Dermis microvascular lymphatic vessel endothelial cell (primary cell): ENCODE measurements around the gene TRPM2. TPM values are rescaled to one million over a fixed set of nuclear protein-coding genes. Genes with fewer than 3 reads are reported as not detected.

ENCODE experiments used
- DNase-seq, 2 donors: peaks; one replicate each; pipeline versions ENCODE4 v3.0.0 to v3.0.0-alpha.2; 2010; ENCODE audit warnings: low read depth in 2 of 2
- total RNA-seq: library from RNA; depleted of rRNA; stranded (reverse); fragments of >200 nt; gene quantifications from 2 replicates; pipeline ENCODE4 v1.2.1, GENCODE V29; 2014

TRPM2 gene
- total RNA-seq, 1 donor from 2014 or later, result 0.39 TPM

- no peak for DNase-seq
These were observed 90.5 kb downstream of the TRPM2 start for GRCh38 chr21:44443891-44444285.

DNA sequence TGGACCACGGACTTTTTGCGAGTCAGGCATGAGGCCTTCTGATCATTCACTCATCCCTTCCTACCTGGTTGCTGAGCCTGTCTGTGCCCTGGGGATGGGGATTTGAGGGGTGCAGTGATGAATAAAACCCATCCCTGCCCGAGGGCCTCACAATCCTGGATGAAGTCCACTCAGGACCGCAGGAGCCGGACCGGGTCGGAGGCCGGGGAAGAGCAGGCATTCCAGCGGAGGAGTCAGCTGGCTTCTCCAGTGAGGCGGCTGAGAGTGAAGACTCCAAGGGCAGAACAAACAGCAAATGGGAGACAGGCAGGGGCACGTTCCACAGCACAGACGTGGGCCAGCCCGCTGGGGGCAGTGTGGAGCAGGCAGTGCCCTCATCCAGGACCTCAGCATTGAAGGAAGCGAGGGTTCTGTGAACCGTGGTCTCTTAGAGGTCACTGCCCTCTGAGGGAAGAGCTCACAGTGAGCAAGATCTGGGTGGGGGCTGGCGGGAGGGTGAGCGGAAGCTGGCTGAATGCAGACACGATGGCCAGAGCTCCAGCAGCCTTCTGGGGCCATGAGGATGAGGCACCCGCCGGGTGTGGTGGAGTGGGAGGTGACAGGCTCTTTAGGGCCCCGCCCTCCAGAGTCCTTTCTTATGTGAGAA, 91.0 kb downstream of the TRPM2 start:
- DNase-seq, result no peak

GRCh38 chr21:44445145-44445812, 91.9 kb downstream of the TRPM2 start:
- no peak for DNase-seq

DNA sequence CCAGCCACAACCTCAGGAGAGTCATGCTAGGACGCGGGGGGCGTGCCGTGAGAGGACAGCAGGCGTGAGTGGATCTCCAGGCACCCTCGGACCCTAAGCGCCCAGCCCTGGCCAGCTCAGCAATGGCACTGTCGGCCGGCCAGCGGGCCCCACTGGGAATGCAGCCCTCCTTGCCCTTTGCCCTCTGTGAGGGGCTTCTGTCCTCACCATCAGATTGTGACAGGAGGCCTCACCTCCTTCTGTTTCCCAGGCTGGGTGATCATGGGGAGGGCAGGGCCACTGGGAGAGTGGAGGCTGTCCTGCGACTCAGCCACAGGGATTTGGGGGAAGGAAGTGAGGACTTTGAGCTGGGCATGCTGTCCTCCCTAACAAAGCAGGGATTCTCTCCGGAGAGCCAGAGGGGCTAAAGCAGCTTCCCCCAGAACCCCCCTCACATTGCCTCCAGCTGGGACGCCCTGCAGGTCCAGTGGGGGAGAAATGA, 95.3 kb downstream of the TRPM2 start:
- no peak for DNase-seq

DNA sequence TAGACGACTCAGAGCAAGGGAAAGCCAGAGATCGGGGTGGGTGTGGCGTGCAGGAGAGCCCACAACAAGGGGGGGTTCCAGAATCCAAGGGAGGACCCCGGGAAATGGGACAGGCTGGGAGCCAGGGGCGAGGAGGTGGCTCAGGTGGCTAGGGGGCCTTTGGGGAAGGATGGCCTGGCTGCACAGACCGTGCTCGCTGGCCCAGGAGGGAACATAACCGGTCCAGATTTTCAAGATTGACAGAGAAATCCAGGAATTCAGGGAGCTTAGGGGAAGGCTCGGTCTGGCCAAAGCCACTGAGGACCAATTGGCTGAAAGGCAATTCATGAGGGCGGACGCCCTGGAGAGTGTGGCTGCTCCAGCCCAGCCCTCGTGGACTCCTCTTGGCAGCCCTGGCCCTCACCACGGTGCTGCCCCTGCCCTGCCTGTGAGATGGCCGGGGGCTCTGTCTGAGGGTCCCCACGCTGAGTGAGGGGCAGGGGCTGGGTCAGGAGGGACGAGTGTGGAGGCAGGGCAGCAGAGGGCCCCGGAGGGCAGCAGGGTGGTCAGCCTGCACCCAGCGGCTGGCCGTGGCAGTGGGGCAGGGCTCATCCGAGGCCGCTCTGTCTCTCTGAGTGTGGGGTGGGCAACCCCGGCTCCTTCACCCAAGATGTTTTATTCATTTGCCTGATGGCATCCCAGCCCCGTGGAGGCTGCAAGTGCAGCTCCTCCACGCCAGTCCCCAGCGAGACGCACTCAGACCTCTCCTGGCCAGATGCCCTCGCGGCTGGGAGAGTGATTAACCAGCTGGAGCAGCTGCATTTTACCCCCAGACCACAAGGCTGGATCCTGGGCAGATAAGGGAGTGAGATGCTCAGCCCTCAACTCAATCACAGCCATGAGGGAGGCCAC, 96.3 kb downstream of the TRPM2 start:
- DNase-seq, result no peak

- DNase-seq, result no peak
These were observed 97.0 kb downstream of the TRPM2 start for GRCh38 chr21:44450402-44450801.

DNA sequence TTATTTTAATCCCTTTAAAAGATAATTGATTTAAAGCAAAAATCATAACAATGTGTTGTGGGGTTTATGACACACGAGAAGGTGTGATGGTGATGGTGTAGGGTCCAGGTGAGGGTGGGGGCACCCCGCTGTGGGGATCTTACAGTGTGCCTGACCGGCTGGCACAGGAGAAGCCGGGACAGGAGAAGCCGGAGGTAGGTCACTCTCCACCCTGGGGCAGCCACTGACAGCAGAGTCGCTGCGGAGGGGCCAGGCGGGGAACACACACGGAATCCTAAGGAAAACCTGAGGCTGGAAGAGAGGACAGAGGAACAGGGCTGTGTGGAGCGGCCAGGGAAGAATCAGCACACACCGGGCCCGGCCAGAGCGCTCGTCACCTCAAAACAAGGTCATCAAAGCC, 97.6 kb downstream of the TRPM2 start:
- no peak for DNase-seq

- no peak for DNase-seq
These were observed 99.7 kb downstream of the TRPM2 start for GRCh38 chr21:44453120-44453519.

DNA sequence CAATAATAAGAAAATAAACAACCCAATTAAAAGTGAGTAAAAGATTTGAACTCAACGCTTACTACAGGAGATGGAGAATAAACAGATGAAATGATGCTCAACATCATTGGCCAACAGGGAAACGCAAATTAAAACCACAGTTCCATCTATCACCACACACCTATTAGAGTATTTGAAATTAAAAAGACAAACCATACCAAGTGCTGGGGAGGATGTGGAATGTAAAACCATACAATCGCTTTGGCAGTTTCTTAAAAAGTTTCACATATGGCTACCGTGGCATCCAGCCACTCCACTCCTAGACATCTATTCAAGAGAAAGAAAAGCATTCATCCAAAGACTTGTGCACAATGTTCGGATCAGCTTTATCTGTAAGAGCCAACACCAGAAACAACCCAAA, 100.6 kb downstream of the TRPM2 start:
- DNase-seq, result no peak

- peak; percentile 66 to 93 for DNase-seq
These were observed 101.5 kb downstream of the TRPM2 start, which contains the start of gene LRRC3 for GRCh38 chr21:44454747-44455523. TSS of gene LRRC3 (plus strand) at chr21:44455510. CDS start at chr21:44456645, 1,135 bp downstream.

DNA sequence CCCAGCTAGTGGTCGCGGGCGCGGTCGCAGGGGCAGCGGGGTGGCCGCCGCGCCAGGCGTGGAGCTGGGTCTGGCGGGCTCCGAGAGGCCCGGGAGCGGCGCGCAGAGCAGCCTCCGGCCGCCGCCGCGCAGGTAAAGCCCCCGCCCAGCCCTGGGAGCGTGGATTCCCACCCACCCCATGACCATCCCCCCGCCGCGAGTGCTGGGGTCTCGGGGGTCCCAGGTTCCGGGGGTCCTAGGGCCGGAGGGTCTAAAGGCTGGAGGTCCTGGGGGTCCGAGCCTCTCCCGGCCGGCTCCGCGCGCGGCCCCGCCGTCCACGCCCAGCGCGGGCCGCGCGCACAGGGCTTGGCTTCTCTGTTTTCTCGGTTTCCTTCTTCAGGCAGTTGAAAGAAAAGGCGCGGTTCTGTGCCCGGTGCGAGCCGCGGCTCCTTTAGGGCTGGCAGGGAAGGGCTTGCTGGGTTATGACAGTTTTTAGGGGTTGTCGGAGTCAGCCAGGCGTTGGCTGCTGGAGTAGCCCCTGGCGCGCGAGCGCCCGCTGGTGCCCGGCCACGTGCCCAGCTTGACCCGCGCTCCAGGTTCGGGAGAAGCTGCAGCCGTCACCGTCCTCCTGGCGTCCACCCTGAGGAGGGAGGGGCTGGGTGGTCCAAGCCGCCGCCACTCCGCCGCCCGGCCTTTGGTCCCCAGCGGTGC, 102.2 kb downstream of the TRPM2 start:
- peak; percentile 5 to 53 for DNase-seq

DNA sequence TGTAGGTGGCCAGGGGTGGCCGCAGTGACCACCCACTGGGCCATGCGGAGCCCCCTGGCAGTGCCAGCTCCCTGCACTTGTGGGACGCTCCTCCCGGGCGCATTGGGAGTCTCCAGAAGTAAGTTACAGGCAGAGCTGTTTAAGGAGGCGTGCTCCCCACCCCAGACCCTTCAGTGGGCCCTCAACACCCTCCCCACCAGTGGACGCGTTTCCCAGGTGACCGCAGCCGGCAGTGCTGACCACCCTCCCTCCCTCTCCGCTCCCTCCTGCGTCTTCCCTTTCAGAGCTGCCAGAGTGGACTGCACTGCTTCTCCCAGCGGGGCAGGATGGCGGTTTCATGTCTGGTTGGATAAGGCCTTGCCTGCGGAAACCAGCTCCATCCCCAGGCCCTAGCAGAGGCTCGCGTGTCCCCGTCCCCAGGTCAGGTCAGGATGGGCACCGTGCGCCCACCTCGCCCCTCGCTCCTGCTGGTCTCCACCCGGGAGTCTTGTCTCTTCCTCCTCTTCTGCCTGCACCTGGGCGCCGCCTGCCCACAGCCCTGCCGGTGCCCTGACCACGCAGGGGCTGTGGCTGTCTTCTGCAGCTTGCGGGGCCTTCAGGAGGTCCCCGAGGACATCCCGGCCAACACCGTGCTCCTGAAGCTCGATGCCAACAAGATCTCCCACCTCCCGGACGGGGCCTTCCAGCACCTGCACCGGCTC, 102.9 kb downstream of the TRPM2 start:
- no peak for DNase-seq

GRCh38 chr21:44456915-44457736, 103.7 kb downstream of the TRPM2 start:
- no peak for DNase-seq

DNA sequence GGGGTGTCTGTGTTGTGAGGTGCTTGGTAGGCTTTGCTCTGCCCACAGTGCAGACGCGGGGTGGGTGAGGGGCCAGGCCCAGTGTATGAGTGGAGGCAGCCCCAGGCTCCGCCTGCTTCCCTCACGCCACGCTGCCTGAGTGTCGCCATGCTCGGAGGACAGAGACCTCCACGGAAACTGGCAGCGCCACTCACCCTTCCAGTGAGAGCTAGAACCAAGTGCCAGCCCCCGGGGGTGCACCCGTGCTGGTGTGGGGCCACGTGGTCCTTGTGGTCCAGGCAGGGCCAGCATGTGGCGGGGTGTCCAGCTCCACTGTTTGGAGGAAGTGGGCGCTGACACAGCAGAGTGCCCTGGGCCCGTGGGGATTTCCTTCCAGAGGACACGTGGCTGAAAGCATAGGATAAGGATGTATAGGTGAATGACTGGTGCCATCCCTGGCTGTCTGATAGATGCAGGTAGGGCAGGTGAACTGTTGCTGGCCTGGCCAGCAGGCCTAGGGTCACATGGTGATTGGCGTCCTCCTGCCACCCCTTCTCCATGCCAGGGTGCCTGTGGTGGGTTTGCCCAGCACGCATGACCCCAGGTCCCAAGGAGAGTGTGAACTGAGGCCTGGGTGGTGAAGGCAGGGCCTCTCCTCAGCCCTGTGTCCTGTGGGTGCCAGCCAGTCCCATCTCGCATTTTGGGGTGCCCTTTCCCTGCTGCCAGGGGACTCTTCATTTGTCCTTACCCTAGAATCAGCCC, 105.7 kb downstream of the TRPM2 start:
- DNase-seq, result no peak

DNA sequence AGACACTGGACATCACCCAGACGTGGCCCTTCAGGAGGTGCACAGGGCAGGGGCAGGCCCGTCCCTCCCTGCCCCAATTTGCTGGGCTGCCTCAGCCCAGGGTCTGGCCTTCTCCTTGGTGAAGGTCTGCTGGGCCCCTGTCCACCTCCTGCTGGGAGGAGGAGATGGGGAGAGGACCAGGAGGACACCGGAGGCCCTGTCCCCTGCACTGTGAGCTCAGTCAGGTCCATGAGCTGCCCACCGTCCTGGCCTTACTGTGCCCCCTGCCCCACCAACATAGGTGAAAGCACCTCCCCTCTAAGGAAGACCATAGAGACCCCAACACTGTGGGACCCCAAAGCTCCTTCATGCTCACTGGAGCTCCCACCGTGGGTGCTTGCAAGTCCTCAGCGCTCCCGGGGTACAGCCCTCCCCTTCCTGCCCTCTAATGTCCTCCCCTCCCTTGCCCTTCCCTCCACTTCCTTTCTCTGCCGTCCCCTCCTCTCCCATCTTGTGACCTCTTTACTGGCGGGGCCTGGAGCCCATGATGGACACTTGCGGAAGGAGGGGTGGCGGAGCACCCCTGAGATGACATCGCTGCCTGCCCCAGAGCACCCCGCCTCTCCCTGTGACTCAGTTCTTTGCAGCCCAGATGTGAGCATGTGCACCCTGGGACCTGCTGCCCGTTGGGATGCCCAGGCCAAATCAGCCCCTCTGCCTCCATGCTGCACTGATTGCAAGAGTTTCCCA, 106.5 kb downstream of the TRPM2 start:
- no peak for DNase-seq

DNA sequence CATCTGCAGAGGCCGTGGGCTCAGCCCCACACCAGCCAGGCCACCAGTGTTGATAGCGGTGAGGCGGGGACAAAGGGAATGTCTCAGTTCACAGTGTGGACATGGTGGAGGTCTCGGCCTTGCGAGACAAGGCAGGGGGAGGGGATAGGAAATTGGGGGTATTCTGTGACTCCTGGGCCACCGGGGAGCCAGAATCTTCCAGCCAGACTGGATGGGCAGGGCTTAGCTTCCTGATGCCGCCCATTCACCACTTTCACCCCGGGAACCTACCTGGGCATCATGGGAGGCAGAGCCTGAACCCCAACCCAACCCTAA, 107.0 kb downstream of the TRPM2 start:
- DNase-seq, result no peak

DNA sequence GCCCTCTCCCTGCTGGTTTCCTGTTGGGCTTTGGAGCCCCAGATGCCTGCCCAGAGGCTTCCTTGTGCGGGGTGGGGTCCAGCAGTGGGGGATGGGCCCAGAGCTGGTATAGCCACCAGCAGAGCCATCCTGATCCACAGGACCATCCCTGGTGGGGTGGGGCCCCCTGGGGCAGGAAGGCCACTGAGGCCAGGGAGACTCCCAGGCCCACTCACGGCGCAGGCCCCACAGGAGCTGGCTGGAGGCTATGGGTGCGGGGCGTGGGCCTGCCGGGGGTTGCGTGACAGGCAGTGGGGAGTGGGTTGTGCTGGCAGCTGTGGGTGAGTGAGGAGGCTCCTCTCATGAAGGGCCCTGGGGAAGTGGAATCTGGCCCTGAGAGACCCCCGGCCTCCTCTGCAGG, 107.6 kb downstream of the TRPM2 start:
- no peak for DNase-seq

GRCh38 chr21:44461464-44462001, 108.1 kb downstream of the TRPM2 start:
- peak in 1 of 2 donors; percentile 7 for DNase-seq
